GM20431 (cell line): ENCODE results near the gene NUBPL.
"Not testable (repeated sequence)": the region's sequence is repeated elsewhere in the genome, so short reads cannot be mapped to it uniquely, and the experiment has no call there.

Experiments used
- in situ Hi-C: fragments of 300-500 bp; cut with MseI, MboI; formaldehyde crosslinking; loops from one replicate; pipeline ENCODE4 v1.15.0; 2020; ENCODE audit warnings: low sequenced_read_pairs; ENCODE audit not compliant: unreplicated experiment

The NUBPL gene

DNA sequence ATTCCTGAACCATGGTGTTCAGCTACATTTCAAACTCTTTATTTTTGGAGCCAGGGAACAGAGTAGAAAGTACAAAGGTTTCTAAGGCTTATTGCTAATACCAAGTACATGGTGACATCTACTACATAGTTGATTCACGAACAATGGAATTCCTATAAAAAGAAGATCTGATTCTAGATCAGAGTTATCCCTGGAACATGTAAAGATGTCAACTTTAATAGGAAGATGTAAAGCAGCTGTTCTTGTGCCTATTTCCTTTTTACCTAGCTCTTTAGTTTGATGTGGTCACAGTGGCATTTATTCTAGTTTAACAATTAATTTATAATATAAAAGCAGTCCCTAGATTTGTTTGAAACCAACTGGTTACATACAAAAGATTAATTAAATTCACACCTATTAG, 99.5 kb downstream of the NUBPL start:
- in situ Hi-C loops = no loop called here

- in situ Hi-C loops = no loop called here
Observed at GRCh38 chr14:31668348-31668747, 107.1 kb downstream of the NUBPL start.

DNA sequence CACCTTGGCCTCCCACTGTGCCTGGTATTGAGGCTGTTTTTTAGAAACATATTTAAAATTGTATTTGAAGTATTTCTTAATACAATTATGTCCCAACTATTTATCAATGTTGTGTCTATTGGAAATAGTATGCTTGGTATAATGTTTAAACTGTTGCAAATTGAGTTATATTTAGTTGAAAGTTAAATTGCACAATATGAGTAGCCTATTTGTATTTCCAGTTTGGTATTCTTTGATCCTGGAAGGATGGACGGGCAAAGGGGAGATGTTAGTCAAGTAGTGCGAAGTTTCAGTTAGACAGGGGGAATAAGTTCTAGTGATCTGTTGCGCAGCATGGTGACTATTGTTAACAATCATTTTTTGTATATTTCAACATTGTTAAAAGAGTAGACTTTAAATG, 111.5 kb downstream of the NUBPL start:
- in situ Hi-C loops = no loop called here

DNA sequence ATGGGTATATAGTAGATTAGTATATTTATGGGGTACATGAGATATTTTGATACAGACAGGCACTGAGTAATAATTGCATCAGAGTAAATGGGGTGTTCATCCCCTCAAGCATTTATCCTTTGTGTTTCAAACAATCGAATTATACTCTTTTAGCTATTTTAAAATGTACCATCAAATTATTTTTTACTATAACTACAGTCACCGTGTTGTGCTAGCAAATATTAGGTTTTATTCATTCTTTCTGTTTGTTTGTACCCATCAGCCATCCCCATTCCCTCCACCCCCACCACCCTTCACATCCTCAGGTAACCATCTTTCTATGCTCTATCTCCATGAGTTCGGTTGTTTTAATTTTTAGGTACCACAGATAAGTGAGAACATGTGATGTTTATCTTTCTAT, 115.8 kb downstream of the NUBPL start:
- in situ Hi-C loops = no loop called here

DNA sequence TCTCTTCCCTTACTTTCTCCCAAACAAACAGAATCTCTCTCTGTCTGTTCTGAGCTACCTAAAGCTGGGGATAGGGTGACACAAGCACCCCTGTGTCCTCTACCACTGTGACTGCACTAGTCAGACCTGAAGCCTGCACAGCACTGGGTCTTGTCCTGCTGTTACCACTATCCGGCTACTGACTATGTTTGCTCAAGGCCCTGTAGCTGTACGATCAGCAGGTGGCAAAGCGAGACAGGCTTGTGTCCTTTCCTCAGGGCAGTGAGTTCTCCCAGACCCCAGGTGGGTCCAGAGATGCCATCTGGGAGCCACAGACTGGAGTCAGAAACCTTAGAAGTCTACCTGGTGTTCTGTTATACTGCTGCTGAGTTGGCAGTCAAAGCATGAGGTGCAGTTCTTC, 116.4 kb downstream of the NUBPL start:
- in situ Hi-C loops = no loop called here

DNA sequence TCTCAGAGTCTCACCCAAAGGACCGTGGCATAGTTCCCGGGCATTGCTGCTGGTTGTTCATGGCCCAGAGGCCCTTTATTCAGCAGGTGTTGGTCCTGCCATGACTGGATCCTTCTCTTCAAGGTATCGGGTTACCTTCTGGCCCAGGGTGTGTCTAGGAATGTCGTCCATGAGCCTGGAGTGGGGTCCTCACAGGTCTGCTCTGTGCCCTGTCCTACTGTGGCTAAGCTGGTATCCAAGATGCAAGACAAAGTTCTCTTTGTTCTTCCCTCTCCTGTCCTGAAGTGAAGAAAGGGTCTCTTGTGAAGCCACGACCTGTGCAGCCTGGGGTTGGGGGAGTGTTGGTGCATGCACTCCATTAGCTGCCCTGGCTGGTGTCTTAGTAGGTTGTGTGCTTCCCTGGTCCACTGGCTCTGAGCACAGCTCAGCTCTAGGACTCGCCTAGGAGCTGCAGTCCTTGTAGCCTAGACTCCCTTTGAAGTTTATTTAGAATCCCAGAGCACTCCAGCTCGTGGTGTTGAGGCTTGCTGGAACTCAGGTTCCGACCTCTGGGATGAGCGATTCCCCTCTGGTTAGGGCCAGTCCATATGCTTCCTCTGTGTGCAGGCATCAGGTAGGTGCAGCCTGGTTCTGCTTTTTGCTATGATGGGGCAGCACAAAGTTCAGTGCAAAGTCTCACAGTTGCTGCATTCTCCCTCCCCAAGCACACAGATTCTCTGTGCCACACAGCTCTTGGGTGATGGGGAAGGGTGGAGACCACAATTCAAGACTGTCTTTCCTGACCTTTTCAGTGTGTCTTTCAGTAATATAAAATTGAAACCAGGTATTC, 117.4 kb downstream of the NUBPL start:
- in situ Hi-C loops = no loop called here

- in situ Hi-C loops = no loop called here
Observed at GRCh38 chr14:31682768-31683167, 121.6 kb downstream of the NUBPL start.

GRCh38 chr14:31687726-31688125, 126.5 kb downstream of the NUBPL start:
- in situ Hi-C loops = no loop called here

DNA sequence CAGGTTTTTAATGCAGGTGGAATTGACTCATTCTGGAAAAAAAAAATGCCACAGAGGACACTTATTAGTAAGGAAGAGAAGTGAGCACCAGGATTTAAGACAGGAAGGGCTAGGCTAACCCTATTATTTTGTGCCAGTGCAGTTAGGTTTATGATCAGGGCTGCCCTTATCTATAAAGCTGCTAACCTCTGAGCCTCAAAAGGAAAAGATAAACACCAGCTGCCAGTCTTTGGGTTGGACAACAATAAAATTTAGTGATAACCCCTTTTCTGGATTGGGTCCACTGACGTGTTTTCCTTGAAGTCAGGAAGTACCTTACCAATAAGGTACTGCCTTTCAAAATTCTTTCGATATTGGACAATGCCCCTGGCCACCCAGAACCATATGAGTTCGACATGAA, 128.9 kb downstream of the NUBPL start:
- in situ Hi-C loops = no loop called here

DNA sequence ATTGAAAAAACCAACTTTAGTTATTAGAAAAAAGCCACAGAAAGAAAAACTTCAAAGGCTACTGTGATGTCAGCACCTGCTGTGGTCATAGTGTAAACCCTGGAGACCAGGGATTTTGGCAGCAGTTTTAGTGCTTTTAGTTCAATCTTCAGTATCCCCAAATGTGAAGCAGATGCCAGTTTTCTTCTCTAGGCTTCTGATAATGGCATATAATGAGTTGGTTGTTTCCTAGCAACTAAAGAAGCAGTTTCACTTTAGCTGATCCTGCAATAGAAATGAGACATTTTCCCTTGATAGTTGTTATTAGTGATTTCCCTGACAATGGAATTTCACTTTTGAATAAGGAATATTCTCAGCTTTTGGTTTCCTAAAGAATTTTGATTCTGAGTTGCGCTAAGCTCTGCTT, 131.2 kb downstream of the NUBPL start:
- in situ Hi-C loops = no loop called here

DNA sequence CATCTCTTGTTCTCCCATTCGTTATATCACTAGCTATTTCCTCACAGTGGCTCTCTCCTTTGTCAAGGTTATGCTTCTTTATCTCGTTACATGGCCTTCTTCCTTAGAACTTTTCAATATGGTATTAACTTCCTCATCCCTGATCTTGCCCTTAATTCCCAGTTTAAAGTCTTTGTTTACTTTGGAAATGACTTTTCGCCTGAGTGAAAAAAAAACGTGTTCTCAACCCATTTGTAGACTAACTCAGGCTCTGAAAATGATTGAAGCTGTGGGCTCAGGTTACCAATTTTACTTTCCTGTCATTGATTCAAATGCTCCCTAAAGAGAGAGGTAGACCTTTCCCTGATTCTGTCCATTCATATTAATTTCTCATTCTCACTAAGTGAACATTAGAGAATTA, 135.2 kb downstream of the NUBPL start:
- in situ Hi-C loops = no loop called here

DNA sequence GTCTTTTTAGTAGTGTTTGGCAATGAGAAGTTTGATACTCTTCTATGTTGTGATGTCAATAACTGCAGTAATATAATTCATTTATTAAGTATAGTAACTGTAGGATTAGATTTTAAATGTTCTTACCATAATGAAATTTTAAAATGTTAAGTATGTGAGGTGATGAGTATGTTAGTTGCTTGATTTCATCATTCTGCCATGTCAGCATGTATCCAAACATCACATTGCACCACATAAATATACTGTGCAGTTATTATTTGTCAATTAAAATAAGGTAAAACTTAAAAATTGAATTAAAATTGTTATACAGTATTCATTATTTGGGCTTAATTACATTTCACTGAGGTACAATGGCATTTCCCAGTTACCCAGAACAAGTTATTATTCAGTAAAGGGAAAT, 138.6 kb downstream of the NUBPL start:
- in situ Hi-C loops = no loop called here

- in situ Hi-C loops = no loop called here
Observed at GRCh38 chr14:31700282-31701074, 139.3 kb downstream of the NUBPL start.

DNA sequence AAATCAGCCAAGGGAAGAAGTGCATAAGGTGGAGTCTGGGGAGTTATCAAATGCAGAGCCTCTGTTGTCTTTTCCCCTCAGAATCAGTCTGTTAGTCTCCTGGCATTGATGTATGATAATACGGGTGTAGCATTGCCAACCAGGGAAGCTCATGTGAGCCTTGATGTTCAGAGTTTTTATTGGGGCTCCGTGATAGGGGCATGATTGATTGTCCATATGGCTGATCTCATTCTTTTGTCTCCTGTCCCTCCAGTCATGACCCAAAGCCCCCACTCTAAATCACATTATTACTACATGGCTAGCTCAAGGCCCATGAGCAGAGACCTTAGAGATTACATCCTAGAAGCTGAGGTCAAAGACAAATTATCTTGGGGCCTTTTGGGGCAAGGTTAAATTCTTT, 140.9 kb downstream of the NUBPL start:
- in situ Hi-C loops = no loop called here

DNA sequence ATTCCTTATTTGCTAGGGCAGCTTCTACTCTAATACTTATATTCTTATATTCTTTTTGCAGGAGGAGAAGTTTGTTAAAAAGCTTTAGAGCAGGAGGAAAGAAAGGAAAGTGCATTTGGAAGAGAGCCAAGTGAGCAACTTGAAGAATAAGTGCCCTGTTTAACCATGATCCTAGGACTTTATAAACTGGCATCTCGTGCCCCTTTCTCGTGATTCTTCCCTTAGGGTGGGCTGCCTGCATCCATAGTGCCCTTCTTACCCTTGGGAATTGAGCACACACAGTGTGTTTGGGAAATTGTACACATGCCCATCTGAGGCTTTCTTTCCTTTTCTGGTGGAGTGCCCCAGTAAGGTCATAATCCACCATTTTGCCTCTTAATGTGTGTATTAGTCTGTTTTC, 141.9 kb downstream of the NUBPL start:
- in situ Hi-C loops = no loop called here

DNA sequence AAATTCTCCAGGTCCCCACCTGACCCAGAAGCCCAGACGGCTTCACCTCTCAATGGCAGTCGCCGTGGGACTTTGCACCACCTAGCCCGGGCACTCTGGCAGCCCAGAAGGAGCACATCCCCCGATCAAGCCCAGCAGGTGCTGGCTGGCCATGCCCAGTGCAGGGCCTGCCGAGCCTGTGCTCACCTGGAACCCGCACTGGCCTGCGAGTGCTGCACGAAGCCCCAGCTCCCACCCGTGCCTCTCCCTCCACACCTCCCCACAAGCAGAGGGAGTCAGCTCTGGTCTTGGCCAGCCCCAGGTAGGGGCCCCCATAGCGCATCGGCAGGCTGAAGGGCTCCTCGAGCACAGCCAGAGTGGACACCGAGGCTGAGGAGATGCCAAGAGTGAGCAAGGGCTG, 144.5 kb downstream of the NUBPL start:
- in situ Hi-C loops = no loop called here

GRCh38 chr14:31708661-31709060, 147.5 kb downstream of the NUBPL start:
- in situ Hi-C loops = not testable (repeated sequence)

DNA sequence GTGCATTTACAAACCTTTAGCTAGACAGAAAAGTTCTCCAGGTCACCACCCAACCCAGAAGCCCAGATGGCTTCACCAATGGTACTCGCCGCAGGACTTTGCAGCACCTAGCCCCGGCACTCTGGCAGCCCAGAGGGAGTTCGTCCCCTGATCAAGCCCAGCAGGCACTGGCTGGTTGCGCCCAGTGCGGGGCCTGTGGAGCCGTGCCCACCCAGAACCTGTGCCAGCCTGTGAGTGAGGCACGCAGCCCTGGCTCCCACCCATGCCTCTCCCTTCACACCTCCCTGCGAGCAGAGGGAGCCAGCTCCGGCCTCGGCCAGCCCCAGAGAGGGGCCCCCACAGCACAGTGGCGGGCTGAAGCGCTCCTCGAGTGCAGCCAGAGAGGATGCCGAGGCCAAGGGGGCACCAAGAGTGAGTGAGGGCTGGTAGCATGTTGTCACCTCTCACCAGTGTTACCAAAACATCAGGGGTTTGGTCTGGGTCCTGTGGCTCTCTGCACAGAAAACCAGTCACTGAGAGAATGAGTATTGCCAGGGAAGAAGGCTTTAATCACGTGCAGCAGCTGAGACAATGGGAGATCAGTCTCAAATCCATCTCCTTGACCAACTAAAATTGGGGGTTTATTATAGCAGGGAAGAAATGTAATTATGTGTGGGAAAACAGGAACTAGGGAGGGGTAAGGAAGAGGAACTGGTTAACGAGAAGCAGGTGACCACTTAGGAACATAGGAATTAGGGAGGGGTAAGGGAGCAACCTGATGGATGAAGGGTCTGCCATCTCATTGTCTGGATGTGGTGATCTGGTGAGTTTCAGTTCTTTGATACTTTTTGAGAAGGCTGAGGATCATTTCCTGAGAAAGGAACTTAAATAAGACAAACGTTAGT, 151.3 kb downstream of the NUBPL start:
- in situ Hi-C loops = no loop called here

DNA sequence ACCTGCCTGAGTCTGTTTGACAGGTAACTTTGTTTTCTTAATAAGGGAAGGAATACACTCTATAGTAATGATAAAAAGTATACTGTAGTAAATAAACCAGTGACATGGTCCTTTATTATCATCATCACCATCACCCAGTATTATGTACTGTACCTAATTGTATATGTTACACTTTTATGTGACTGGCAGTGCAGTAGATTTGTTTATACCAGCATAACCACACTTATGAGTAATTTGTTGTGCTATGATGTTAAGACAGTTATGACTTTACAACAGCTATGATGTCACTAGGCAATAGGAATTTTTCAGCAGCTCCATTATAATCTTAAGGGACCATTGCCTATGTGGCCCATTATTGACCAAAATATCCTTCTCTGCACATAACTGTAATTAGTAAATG, 155.0 kb downstream of the NUBPL start:
- in situ Hi-C loops = no loop called here

DNA sequence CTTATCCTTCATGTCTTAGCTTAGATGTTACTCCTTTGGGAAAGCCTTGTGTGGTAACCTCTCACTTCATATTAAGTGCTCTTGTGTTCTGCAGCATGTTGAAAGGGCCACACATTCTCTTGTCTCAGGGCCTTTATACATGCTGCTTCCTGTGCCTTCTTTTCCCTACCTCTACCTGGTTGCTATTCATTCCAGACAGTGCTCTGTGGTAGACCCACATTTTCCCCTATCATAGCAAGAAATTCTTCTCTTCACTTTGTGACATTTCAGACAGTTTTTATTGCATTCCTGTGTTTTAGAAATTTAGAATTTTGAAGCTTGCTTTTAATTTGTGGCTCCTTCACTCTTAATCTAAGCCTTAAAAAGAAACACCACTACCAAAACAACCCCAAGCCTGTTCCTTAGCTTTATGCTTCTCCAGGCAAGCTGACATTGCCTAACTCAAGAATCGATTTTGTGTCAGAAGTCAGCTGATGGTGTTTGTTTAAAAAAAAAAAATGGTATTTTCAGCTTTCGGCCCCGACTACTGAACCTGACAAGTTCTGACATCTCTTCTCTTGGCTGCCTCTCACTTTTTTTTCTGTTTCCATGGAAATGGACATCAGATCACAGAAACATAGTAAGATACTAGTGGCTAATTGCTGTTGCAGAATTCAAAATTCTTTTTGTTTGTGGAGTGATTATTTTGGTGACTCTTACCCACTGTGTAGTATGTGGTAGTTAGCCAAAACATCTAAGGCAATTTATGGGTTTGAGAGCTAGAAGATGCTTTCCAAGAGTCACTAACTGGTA, 156.3 kb downstream of the NUBPL start:
- in situ Hi-C loops = no loop called here
